Endothelial cell of umbilical vein (primary cell): ENCODE data around the gene TMEM229B.
"Not testable (repeated sequence)": the region's sequence is repeated elsewhere in the genome, so short reads cannot be mapped to it uniquely, and the experiment has no call there.

Experiments
- CTCF ChIP-seq, 2 donors: IDR thresholded peaks; 1 replicate in 1 of 2; 2 replicates in 1 of 2; pipeline ENCODE4 v1.5.1; 2011; ENCODE audit warnings: low read length in 2 of 2, mild to moderate bottlenecking in 2 of 2, moderate library complexity in 2 of 2, control low read depth in 1 of 2, inconsistent platforms in 1 of 2, low read depth in 1 of 2; ENCODE audit not compliant: insufficient read depth in 1 of 2; ENCODE audit errors: extremely low read depth in 1 of 2
- EZH2 ChIP-seq: IDR thresholded peaks from 2 replicates; pipeline ENCODE4 v1.6.1; 2012; ENCODE audit warnings: borderline replicate concordance, low read depth, mild to moderate bottlenecking, moderate library complexity, low read length, inconsistent platforms; ENCODE audit not compliant: severe bottlenecking
- MYC ChIP-seq: IDR thresholded peaks from one replicate; pipeline ENCODE4 v1.6.1; 2011; ENCODE audit warnings: mild to moderate bottlenecking, low read depth, low read length
- POLR2A ChIP-seq: IDR thresholded peaks from 2 replicates; pipeline ENCODE4 v1.6.1; 2012; ENCODE audit warnings: low read depth, mild to moderate bottlenecking, control low read depth, low read length

- not testable (repeated sequence) for TF ChIP-seq EZH2; MYC; POLR2A; CTCF (IDR thresholded peaks at IDR 0.05; ENCODE audit: extremely low read depth in 1 of 2, insufficient read depth in 1 of 2, low read depth in 1 of 2, low read length in 2 of 2)
Observed at GRCh38 chr14:67451667-67452066, 36.9 kb downstream of the TMEM229B start.
